ENCODE measurements around the gene MIP. TPM values are rescaled to one million over a fixed set of nuclear protein-coding genes. Genes with fewer than 3 reads are reported as not detected.

Gene MIP
- total and polyA plus RNA-seq, 7 donors, result 0.09 TPM; not detected in 6

DNA sequence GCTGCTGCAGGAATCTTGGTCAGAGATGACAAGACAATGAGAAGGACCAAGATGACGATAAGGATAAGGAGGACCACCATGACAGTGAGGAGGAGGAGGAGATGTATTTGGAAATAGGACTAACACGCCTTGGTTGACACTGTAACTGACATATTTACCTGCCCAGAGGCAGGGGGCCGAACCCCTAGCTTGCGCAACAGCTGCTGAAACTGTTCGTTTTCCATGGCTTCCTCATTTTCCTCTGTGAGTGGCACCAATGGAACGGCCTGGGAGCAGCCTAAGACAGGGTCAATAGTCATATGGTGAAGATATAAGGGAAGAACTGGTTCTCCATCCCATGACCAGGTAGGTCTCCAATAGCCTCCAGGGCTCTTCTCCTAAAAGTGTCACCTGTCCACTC, 34.0 kb downstream of the MIP start:
- no peaks in the 10 kb centered on the region for H3K9me3 ChIP-seq
- 88 to 90% methylated on average over 6 of the region's 6 CpGs for WGBS, 2 donors
- DNase-seq, result no peak
- H3K4me1 ChIP-seq, result no peaks in the 10 kb centered on the region
- H3K4me3 ChIP-seq, result no peak overlapping the region
- peaks cover 0 to 13% (median 0%) of the 10 kb centered on the region in 4 donors for H3K36me3 ChIP-seq
- H3K27ac ChIP-seq, result no peak overlapping the region
- intact Hi-C loops (cut with DNase I), result no loop called here
- TF ChIP-seq, protein P1, sequence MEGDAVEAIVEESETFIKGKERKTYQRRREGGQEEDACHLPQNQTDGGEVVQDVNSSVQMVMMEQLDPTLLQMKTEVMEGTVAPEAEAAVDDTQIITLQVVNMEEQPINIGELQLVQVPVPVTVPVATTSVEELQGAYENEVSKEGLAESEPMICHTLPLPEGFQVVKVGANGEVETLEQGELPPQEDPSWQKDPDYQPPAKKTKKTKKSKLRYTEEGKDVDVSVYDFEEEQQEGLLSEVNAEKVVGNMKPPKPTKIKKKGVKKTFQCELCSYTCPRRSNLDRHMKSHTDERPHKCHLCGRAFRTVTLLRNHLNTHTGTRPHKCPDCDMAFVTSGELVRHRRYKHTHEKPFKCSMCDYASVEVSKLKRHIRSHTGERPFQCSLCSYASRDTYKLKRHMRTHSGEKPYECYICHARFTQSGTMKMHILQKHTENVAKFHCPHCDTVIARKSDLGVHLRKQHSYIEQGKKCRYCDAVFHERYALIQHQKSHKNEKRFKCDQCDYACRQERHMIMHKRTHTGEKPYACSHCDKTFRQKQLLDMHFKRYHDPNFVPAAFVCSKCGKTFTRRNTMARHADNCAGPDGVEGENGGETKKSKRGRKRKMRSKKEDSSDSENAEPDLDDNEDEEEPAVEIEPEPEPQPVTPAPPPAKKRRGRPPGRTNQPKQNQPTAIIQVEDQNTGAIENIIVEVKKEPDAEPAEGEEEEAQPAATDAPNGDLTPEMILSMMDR (IDR thresholded peaks at IDR 0.05), result no peak
- no peak for TF ChIP-seq EP300 (IDR thresholded peaks at IDR 0.05)
- no peak for TF ChIP-seq POLR2A (IDR thresholded peaks at IDR 0.05)
- TF ChIP-seq POLR2AphosphoS5 (IDR thresholded peaks at IDR 0.05), result no peak
- no peaks in the 10 kb centered on the region for H3K27me3 ChIP-seq

DNA sequence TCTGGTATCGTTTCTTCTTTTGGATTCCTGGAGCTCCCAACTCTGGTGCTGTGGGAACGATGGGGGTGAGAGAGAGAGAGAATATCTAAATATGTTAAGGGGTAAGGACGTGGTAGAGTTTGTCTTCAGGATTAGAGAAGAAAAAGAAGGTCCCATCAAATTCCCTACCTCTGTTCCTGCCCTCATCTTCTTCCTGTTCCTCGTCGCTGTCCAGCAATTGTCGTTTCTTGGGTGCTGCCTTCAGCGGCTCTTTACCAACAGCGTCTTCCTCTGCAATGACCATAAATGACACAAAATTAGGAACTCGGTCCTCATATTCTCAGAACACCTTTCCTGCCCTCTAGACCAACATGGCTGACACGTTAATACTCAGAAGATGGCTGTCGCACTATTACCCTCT, 36.7 kb downstream of the MIP start:
- H3K4me3 ChIP-seq, result no peak overlapping the region
- WGBS, 2 donors, result 95 to 96% methylated on average over 11 of the region's 11 CpGs
- intact Hi-C loops (cut with DNase I), result no loop called here
- no peaks in the 10 kb centered on the region for H3K27me3 ChIP-seq
- no peak for DNase-seq
- no peaks in the 10 kb centered on the region for H3K9me3 ChIP-seq
- no peaks in the 10 kb centered on the region for H3K4me1 ChIP-seq
- H3K36me3 ChIP-seq, result peaks cover 0 to 13% (median 0%) of the 10 kb centered on the region in 4 donors
- no peak overlapping the region for H3K27ac ChIP-seq
- no peak for TF ChIP-seq POLR2AphosphoS5 (IDR thresholded peaks at IDR 0.05)
- no peak for TF ChIP-seq POLR2A (IDR thresholded peaks at IDR 0.05)

DNA sequence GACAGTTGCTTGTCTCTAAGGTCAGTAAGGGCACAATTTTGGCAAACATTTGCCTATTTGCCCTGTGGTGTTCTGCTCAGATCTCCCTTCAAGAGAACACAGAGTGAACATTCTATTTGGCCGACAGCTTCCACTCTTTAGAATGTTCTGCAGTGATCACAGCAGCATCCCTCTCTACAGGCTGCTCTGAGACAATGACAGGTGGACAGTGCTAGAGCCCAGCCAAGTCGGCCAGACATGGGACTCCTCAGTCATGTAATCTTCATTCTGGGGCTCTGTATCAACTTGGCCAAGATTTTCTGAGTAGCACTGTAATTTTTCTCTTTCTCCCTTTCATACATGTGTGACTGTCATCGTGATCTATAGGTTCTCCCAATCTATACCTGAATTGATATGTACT, 40.1 kb downstream of the MIP start:
- peaks cover 0 to 7% (median 0%) of the 10 kb centered on the region in 4 donors for H3K36me3 ChIP-seq
- WGBS, 2 donors, result 92 to 94% methylated on average over 3 of the region's 3 CpGs
- no peaks in the 10 kb centered on the region for H3K9me3 ChIP-seq
- intact Hi-C loops (cut with DNase I), result no loop called here
- H3K27me3 ChIP-seq, result no peaks in the 10 kb centered on the region
- H3K27ac ChIP-seq, result no peak overlapping the region
- H3K4me1 ChIP-seq, result no peaks in the 10 kb centered on the region
- TF ChIP-seq POLR2AphosphoS5 (IDR thresholded peaks at IDR 0.05), result no peak
- TF ChIP-seq, protein P1 (IDR thresholded peaks at IDR 0.05), result no peak
- no peak for TF ChIP-seq EP300 (IDR thresholded peaks at IDR 0.05)
- no peak for TF ChIP-seq POLR2A (IDR thresholded peaks at IDR 0.05)
- DNase-seq, result no peak
- no peak overlapping the region for H3K4me3 ChIP-seq

DNA sequence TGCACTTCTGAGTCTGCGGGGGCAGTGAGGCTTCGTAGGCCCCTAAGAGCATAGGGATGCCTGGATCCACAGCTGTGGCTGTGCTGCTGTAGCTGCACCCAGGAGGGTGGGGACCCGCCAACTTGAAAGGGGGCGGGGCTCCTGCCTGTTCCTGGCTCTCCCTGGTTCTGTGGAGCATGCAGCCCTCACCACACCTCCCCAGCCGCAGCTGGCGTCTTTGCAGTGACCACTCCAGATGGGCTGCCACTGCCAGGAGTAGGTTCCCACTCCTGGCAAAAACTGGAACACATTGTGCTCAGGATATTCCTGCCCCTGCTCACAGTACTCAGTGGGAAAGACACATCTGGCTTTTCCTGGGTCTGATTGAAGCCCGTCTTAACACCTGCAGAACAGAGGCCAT, 41.1 kb downstream of the MIP start:
- Histone ChIP-seq H3K9me3 (no peaks in the 10 kb centered on the region), H3K4me3 (no peak overlapping the region), H3K4me1 (no peaks in the 10 kb centered on the region), H3K27ac (no peak overlapping the region), H3K27me3 (no peaks in the 10 kb centered on the region), H3K36me3 (peaks cover 0 to 7% (median 0%) of the 10 kb centered on the region in 4 donors)
- intact Hi-C loops (cut with DNase I), result no loop called here
- DNase-seq, result no peak
- 83 to 88% methylated on average over 7 of the region's 7 CpGs for WGBS, 2 donors
- no peak for TF ChIP-seq POLR2AphosphoS5 (IDR thresholded peaks at IDR 0.05)
- TF ChIP-seq, protein P1 (IDR thresholded peaks at IDR 0.05), result no peak
- no peak for TF ChIP-seq EP300 (IDR thresholded peaks at IDR 0.05)
- TF ChIP-seq POLR2A (IDR thresholded peaks at IDR 0.05), result no peak

DNA sequence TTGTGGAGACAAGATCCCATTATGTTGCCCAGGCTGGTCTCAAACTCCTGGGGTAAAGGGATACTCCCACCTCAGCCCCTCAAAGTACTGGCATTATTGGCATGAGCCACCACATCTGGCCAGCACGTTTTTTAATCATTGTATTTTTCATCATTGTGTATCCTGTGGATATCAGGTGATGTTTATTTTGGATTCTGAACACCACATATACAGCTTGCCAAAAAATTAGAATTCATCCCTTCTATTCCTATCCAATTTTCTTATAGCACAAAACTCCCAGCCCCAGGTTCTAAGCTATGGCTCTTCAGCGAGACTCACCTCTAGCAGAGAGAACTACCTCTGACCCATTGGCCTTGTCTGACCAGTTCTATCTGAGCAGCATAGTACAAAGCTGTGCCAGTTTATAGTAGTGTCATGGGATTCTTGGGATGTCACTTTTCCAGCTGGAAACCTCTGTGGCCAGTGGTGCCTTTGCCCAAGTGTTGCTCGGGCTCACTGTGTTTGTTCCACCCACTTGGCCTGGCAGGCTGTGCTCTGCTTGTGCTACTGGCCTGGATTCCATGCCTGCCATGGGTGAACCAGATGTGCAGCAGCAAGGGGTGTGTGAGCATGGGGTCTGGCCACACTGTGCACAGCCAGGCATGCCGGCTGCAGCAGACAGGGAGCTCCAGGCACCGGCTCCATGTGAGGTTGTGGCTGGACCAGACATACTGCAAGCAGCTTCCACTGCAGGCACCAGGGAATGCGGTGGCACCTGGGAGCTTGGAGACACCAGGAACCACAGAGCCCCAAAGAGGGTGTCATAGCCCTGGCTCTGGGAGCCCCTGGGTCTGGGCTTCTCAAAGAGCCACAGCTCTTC, 42.4 kb downstream of the MIP start:
- H3K4me3 ChIP-seq, result no peak overlapping the region
- TF ChIP-seq POLR2AphosphoS5 (IDR thresholded peaks at IDR 0.05) (no peak), POLR2A (IDR thresholded peaks at IDR 0.05) (no peak), EP300 (IDR thresholded peaks at IDR 0.05) (no peak)
- TF ChIP-seq, protein P1 (IDR thresholded peaks at IDR 0.05), result no peak
- no peaks in the 10 kb centered on the region for H3K4me1 ChIP-seq
- intact Hi-C loops (cut with DNase I), result no loop called here
- no peaks in the 10 kb centered on the region for H3K36me3 ChIP-seq
- no peaks in the 10 kb centered on the region for H3K27me3 ChIP-seq
- no peak overlapping the region for H3K27ac ChIP-seq
- no peaks in the 10 kb centered on the region for H3K9me3 ChIP-seq
- 83 to 89% methylated on average over 6 of the region's 6 CpGs for WGBS, 2 donors
- no peak for DNase-seq

Data from sigmoid colon (tissue), 7 donors.